Neural cell (in vitro differentiated cells): ENCODE results near the gene ADAMTS2.

ENCODE experiments used
- CTCF ChIP-seq: fragments of 450-650 bp; IDR thresholded peaks from 2 replicates; pipeline ENCODE4 v1.5.1; 2014; ENCODE audit warnings: antibody characterized with exemption, mild to moderate bottlenecking, moderate library complexity; ENCODE audit not compliant: poor library complexity, severe bottlenecking
- EP300 ChIP-seq: fragments of 450-650 bp; conservative IDR thresholded peaks from 2 replicates; pipeline ENCODE4 v1.6.1; 2014; ENCODE audit warnings: antibody characterized with exemption, mild to moderate bottlenecking, moderate library complexity; ENCODE audit not compliant: poor library complexity, severe bottlenecking
- EZH2 ChIP-seq: fragments of 200-600, 300-800 bp; shearing (Covaris generic), sonication (generic); IDR thresholded peaks from 2 replicates; pipeline ENCODE4 v1.6.1; 2014; ENCODE audit warnings: antibody characterized with exemption, low read length, borderline replicate concordance, mild to moderate bottlenecking; ENCODE audit not compliant: insufficient read depth, poor library complexity, severe bottlenecking
- RAD21 ChIP-seq: fragments of 450-650 bp; conservative IDR thresholded peaks from 2 replicates; pipeline ENCODE4 v1.6.1; 2014; ENCODE audit warnings: antibody characterized with exemption, mild to moderate bottlenecking, moderate library complexity

DNA sequence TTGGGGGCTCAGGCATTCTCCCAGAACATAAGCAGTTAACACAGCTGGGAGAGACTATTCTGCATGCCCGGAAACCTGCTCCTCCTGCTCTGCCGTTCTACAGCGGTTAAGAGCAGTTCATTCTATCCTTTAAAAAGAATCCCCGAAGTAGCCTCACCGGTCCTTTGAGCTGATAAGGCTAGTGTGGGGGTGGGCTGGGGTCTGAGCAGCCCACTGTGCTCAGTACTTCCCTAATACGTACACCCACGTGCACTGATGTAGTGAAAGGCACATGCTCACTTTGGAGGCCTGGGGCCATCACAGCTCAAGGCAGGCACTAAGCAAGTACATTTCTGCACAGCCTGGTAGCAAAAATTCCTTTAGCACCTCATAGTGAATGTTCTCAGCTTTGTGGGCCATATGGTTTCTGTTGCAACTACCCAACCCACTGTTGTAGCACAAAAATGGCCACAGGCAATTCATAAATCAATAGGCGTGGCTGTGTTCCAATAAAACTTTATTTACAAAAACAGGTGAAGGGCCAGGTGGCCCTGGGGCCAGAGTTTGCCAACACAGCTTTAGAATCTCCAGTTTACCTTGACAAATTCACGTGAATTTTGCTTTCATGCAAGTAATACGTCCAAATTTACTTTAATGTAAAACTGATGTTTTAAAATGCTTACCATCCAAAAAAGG, 148.7 kb downstream of the ADAMTS2 start:
- TF ChIP-seq RAD21 (no peak), EP300 (no peak), CTCF (no peak), EZH2 (no peak)
